Liver (tissue), 3 donors: ENCODE data around the gene MYO10.

Source experiments
- CTCF ChIP-seq: fragments of 150-350 bp; IDR thresholded peaks from 2 replicates; pipeline ENCODE4 v1.5.1; 2017; ENCODE audit warnings: improper control_type of control experiment, low read depth, low read length; ENCODE audit not compliant: missing input control
- EGR1 ChIP-seq, 2 donors: IDR thresholded peaks; 2 replicates each; pipeline ENCODE4 v1.6.1; 2016 to 2018; ENCODE audit warnings: antibody characterized with exemption in 2 of 2, low read depth in 2 of 2
- FOXA1 ChIP-seq: IDR thresholded peaks from 2 replicates; pipeline ENCODE4 v1.6.1; 2016; ENCODE audit warnings: antibody characterized with exemption
- RAD21 ChIP-seq, 2 donors: IDR thresholded peaks; 2 replicates each; pipeline ENCODE4 v1.6.1; 2016; ENCODE audit warnings: antibody characterized with exemption in 2 of 2, mild to moderate bottlenecking in 2 of 2
- REST ChIP-seq: IDR thresholded peaks from 2 replicates; pipeline ENCODE4 v1.6.1; 2016; ENCODE audit warnings: antibody characterized with exemption, mild to moderate bottlenecking
- YY1 ChIP-seq: IDR thresholded peaks from 2 replicates; pipeline ENCODE4 v1.6.1; 2016; ENCODE audit warnings: antibody characterized with exemption, mild to moderate bottlenecking
- TF ChIP-seq, protein P1 (sequence below): IDR thresholded peaks from 2 replicates; pipeline ENCODE4 v1.6.1; 2016; ENCODE audit warnings: antibody characterized with exemption
- donor health status: healthy.
- donor health status: healthy.

DNA sequence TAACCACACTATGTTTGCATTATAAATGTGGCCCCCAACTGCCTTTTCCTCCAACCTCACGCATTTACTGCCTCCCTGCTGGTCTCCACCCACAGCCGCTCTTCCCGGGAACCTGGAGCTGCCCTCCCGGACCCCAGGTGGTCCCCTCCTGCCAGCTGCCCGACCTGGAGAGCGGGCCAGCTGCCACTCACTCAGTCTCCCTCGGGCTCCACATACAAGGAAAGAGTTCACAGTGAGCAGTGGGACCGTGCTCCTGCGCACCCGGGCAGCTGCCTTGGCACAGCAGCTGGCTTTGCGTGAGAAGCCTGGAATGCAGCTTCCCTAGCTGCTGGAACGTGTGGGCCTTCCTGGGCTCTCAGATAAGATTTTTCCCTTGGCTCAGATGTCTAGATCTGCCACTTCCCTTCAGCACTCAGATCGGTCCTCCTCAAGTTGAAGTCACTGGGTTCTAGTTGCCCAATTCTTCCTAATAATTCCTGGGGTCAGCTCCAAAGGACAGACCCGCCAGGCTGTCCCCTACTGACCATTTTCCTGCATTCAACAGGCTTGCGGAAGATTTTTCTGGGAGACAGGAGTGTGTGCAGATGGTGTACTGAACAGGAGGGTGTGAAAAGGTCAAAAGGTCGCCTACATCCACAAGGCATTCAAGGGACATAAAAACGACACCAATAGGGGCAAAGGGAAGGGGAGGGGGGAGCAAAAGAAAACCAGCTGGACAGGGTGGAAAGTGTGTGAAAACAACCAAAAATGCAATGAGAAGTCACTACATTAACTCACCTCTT lies 69.1 kb downstream of the MYO10 start:
- TF ChIP-seq CTCF (no peak), FOXA1 (no peak), YY1 (no peak), EGR1 (IDR thresholded peaks at IDR 0.05; ENCODE audit: low read depth in 2 of 2) (no peak), RAD21 (IDR thresholded peaks at IDR 0.05) (no peak), REST (no peak)
- TF ChIP-seq, protein P1, sequence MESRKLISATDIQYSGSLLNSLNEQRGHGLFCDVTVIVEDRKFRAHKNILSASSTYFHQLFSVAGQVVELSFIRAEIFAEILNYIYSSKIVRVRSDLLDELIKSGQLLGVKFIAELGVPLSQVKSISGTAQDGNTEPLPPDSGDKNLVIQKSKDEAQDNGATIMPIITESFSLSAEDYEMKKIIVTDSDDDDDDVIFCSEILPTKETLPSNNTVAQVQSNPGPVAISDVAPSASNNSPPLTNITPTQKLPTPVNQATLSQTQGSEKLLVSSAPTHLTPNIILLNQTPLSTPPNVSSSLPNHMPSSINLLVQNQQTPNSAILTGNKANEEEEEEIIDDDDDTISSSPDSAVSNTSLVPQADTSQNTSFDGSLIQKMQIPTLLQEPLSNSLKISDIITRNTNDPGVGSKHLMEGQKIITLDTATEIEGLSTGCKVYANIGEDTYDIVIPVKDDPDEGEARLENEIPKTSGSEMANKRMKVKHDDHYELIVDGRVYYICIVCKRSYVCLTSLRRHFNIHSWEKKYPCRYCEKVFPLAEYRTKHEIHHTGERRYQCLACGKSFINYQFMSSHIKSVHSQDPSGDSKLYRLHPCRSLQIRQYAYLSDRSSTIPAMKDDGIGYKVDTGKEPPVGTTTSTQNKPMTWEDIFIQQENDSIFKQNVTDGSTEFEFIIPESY: no peak
